Measurements from ENCODE around the gene USP32.

GRCh38 chr17:60138769-60139437 is 253.0 kb downstream of the USP32 start:
- TF ChIP-seq CHD2 (IDR thresholded peaks at IDR 0.05; ENCODE audit: borderline replicate concordance, low read depth, low read length) (no peak), CHD4 (IDR thresholded peaks at IDR 0.05) (no peak), HCFC1 (IDR thresholded peaks at IDR 0.05; ENCODE audit: low read length) (no peak), SIN3A (IDR thresholded peaks at IDR 0.05; ENCODE audit: low read depth, low read length) (no peak), POLR2A (IDR thresholded peaks at IDR 0.05; ENCODE audit: low read depth, low read length) (no peak), USF1 (IDR thresholded peaks at IDR 0.05; ENCODE audit: borderline replicate concordance, extremely low read length, insufficient read depth, low read depth, low read length) (no peak), EP300 (IDR thresholded peaks at IDR 0.05; ENCODE audit: borderline replicate concordance in 1 of 2, control insufficient read depth in 1 of 2, low read depth in 2 of 2, low read length in 2 of 2) (no peak), SP1 (IDR thresholded peaks at IDR 0.05; ENCODE audit: low read depth, low read length) (no peak), EZH2 (IDR thresholded peaks at IDR 0.05; ENCODE audit: borderline replicate concordance, control insufficient read depth, low read depth, low read length) (no peak), PBX3 (IDR thresholded peaks at IDR 0.05; ENCODE audit: insufficient replicate concordance, low read depth, low read length) (no peak)

Measured in GM12878 (cell line).